NCI-H510A treated with DMSO at 0.1 percent for 48 hours (cell line): ENCODE data around the gene TUBA8.
"Not testable (repeated sequence)": the region's sequence is repeated elsewhere in the genome, so short reads cannot be mapped to it uniquely, and the experiment has no call there.

ENCODE experiments used
- DNase-seq: peaks from one replicate; lab custom pipeline; 2025; lab: John Stamatoyannopoulos, UW

Gene TUBA8

GRCh38 chr22:18110194-18110953 lies at the start of gene TUBA8:
Gene TUBA8 (plus strand): TSS chr22:18110809. CDS start chr22:18110866, 57 bp downstream.
- DNase-seq: peak; percentile 29

- DNase-seq: no peak
These were observed 48.2 kb upstream of the TUBA8 start for GRCh38 chr22:18062421-18062820.

- no peak for DNase-seq
These were observed 47.3 kb upstream of the TUBA8 start for GRCh38 chr22:18063306-18063705.

- DNase-seq: not testable (repeated sequence)
These were observed 46.9 kb upstream of the TUBA8 start for GRCh38 chr22:18063715-18064114.

- DNase-seq: no peak
These were observed 46.0 kb upstream of the TUBA8 start for GRCh38 chr22:18064636-18065035.

GRCh38 chr22:18065256-18065655 lies 45.4 kb upstream of the TUBA8 start:
- DNase-seq: no peak

GRCh38 chr22:18066181-18066859 lies 44.3 kb upstream of the TUBA8 start:
- no peak for DNase-seq

GRCh38 chr22:18067121-18067520 lies 43.5 kb upstream of the TUBA8 start:
- no peak for DNase-seq

GRCh38 chr22:18067548-18068341 lies 42.9 kb upstream of the TUBA8 start:
- no peak for DNase-seq

GRCh38 chr22:18068381-18068988 lies 42.1 kb upstream of the TUBA8 start:
- no peak for DNase-seq

GRCh38 chr22:18069041-18069440 lies 41.6 kb upstream of the TUBA8 start:
- DNase-seq: no peak

GRCh38 chr22:18070041-18070440 lies 40.6 kb upstream of the TUBA8 start:
- no peak for DNase-seq

- DNase-seq: no peak
These were observed 39.9 kb upstream of the TUBA8 start for GRCh38 chr22:18070556-18071306.

- not testable (repeated sequence) for DNase-seq
These were observed 39.2 kb upstream of the TUBA8 start for GRCh38 chr22:18071307-18071967.

GRCh38 chr22:18071968-18072310 lies 38.7 kb upstream of the TUBA8 start:
- peak; percentile 24 for DNase-seq

- DNase-seq: no peak
These were observed 37.1 kb upstream of the TUBA8 start for GRCh38 chr22:18073467-18073866.

GRCh38 chr22:18073927-18074326 lies 36.7 kb upstream of the TUBA8 start:
- DNase-seq: not testable (repeated sequence)

GRCh38 chr22:18075101-18075719 lies 35.4 kb upstream of the TUBA8 start:
- no peak for DNase-seq

- DNase-seq: peak; percentile 85
These were observed 34.7 kb upstream of the TUBA8 start for GRCh38 chr22:18075720-18076497.
